Suppressor macrophage treated with lipopolysaccharide for 4 hours (primary cell): Measurements from ENCODE around the gene DBN1.

ENCODE experiments used
- DNase-seq: peaks from one replicate; pipeline ENCODE4 v3.0.0-alpha.2; 2020

DBN1 gene

GRCh38 chr5:177472460-177473442 is 683 bp downstream of the DBN1 start:
- no peak for DNase-seq

GRCh38 chr5:177471610-177472356 is 1.7 kb downstream of the DBN1 start:
- DNase-seq = no peak

GRCh38 chr5:177470759-177471536 is 2.5 kb downstream of the DBN1 start:
- DNase-seq = no peak

GRCh38 chr5:177469750-177470525 is 3.5 kb downstream of the DBN1 start:
- DNase-seq = no peak

DNA sequence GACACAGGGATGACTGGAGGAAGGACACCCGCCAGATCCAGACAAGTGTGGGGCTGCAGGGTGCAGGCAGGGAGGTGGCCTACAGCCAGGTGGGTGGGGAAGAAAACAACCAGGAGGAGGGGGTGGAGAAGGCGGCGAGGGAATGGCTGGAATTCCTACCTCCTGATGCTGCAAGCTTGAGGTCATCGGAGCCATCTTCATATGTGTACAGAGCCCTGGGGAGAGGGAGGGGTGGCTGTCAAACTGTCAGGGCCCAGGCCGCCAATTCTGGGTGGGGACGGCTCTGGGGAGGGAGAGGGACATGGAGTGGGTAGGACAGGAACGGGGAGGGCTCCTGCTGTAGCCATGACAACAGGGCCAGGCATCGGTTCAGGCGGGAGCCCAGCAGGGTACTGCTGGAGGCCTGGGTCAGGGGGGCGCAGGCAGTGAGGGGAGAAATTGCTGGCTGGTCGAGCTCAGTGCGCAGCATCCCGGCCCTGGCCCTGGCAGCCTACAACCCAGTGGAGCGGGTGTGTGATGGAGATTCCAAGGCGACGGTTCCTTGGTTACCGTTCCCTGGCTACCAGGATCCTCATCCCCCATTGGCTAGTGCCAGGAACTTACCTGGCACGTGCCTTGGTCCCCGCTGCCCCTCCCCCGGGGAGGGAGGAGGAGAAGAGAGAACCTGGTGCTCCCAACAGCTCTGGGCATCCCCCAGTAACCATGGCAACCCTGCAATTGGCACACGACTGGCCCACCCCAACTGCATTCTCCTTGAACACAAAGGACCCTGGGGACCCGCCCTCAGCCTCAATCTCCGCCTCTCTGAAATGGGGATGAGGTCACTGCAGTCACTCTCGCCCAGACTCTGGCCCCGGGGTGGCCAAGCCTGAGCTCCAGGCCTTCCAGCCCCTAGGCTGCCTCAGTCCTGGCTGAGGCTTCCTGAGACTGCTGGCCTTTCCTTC is 4.5 kb downstream of the DBN1 start:
- no peak for DNase-seq

DNA sequence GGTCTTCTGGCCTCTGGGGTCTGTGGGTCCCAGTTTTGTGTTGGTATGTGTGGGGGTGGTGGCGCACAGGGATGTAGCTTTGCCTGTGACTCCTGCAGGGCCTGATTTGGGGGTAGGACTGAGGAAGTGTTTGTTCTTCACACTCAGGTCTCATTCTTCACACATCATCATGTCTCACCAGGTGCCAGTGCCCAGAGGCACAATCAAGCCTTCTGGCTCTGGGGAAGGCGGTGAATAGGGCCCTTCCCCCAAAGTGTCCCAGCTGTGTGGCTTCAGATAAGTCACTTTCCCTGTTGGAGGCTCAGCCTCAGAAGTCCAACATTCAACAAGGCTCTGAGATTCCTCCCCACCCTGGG is 5.1 kb downstream of the DBN1 start:
- no peak for DNase-seq

DNA sequence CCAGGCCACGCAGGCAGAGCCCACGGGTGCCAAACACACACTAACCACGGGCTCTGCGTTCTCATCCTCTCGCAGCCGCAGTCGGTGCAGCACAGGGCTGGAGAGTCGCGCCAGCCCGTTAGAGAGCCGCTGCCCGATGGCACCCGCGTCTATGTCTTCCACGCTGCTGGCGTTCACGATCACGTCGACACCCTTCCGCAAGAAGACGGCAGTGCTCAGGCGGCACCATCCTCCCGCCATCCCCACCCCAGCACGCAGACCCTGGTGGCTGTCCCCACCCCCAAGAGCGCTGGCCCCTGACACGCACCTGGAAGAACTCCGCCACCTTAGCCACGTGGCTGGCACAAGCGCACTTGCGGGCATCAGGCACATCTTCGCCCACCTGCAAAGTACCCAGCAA is 6.0 kb downstream of the DBN1 start:
- DNase-seq = no peak

- DNase-seq = no peak
Observed at GRCh38 chr5:177466861-177467260, 6.6 kb downstream of the DBN1 start.

DNA sequence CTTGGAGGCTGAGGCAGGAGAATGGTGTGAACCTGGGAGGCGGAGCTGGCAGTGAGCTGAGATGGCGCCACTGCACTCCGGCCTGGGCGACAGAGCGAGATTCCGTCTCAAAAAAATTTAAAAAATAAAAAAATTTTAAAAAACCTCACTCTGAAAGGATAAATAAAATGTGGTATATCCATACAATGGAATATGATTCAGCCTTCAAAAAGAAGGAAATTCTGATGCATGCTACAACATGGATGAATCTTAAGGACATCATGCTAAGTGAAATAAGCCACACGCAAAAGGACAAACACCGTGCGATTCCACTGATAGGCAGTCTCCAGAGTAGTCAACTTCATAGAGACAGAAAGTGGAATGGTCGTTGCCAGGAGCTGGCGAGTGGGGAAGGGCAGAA is 8.4 kb downstream of the DBN1 start:
- DNase-seq = no peak

DNA sequence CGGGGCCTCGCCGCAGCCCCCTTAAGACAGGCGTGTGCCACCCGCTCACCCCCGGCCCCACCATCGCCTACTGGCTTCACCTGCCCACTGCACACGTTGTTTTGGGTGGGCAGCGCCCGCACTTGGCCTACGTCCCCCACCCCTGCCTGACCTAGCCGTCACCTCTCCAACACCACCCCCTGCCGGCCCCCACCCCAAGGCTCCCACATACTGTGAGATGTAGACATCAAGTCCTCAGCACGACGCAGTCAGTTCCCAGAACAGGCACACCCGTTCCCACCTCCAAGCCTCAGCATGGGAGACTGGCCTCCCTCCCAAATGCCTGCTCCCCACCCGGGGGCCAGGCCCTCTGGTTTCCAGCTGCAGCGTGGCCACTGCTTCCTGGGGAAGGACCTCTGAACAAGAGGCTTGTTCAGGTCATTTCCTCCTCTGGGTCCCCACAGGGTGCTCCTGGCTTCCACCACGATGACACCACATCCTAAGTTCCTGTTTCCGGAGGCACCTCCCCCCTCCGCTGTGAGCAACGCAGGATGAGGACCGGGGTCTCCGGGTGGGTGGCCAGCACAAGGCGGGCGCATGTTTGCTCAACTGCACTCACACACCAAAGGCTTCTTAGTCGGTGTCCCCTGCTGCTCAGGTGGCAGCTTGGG is 11.3 kb downstream of the DBN1 start:
- peak; percentile 71 for DNase-seq

GRCh38 chr5:177459819-177460628 is 13.4 kb downstream of the DBN1 start:
- no peak for DNase-seq

DNA sequence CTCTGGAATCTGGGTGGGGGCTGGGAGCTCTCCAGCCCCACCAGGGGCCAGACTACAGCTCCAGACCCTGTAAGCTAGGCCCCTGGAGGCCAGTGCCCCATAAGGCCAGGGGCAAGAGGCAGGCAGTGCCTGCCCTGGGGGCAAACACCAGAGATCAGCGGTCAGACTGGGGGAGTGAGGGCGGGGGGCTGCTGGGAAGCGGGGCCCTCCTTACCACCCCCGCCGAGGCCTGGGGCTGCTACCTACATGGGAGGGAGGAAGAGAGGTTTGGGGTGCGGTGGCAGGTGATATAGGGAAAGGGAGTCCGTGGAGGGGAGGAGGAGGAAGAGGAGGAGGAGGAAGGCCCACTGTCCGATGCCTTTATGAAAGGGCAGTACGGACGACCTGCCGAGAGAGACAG is 14.1 kb downstream of the DBN1 start:
- no peak for DNase-seq

DNA sequence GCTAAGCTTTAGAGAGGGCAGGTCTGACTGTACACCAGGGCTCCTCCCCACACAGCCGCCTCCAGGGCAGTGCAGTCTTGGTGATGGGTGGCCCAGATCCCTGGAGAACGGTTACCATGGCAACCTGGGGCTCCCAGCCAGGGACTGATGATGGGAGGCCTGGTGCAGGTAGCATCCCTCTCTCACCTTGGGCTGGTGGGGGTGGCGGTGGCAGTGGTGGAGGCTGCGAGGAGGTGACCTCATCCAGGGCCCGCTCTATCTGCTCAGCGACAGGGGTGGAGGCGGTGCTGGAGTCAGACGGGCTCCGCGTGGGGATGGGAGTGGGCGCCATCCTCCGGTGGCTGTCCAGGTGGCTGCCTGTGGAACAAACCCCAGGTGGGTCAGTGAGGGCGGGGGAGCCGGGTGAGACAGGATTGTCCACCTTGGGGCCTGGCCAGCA is 14.5 kb downstream of the DBN1 start:
- DNase-seq = no peak

DNA sequence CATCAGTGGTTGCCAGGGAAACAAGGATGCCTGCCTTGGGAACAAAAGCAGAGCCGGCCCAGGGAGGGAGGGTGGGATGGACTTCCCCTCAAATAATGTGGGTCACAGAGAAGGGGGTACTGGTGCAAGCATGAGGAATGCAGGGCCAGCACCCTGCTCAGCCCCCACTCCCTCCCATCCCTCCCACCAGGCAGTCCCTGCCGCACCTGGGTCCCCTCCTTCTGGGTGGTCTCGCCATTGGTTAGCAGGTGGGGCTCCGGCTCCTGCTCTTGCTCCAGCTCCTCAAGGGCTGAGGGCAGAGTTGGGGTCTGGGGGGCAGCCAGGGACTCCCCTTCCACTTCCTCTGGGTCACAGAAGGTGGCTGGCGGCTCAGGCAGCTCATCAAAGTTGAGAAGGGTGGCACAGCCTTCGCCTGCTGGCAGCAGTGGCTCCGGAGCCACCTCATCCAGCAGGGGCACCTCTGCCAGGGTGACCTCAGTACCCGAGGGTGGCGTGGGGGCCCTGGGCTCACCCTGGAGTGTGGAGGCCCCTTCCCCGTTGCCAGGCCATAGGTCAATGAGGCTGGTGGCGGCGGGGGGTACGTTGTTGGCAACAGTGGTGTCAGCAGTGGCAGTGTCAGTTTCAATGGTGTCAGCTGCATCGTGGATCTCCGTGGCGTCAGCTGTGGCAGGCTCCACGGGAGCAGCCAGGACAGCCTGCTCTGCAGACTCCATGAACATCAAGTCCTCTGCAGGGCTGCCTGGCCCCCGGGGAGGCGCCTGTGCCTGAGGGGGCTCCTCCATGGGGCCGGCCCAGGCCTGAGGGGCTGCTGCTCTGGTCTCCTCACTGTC is 15.4 kb downstream of the DBN1 start:
- DNase-seq = no peak

DNA sequence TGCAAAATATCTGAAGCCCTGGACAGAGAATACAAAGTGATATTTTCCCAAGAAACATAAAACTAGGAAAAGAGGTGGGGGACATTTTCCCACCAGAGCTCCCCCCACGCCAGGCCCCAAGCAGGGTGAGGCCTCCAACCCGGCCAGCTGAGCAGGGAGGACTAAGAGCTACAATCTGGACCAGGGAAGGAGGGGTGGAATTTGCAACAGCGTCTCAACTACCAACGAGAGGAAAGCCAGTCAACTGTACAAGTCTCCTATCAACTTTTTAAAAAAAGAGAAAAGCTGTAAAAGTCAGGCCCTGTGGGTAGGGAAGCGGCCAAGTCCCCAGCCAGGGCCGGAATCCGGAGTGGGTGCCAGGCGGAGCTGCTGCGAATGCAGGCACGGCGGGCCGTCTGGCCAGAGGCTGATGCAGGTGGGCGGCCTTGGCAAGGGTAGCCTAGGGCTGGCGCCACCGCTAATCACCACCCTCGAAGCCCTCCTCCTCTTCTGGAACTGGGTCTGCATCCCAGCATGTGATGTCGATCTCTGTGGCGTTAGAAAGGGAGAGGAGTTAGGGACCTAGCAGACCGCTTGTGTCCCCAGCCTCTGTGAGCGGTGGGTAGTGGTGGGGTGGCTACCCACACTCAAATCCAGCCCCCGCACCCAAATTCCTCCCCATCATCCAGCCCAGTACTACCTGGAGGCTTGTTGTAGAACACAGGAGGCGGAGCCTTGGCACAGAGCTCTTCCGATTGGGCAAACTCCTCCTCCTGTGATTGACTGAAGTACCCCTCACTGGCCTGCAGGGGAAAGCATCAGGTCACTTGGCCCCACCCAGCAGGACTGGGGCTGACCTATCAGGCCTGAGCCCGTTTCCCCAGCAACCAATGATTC is 16.2 kb downstream of the DBN1 start:
- peak; percentile 93 for DNase-seq

DNA sequence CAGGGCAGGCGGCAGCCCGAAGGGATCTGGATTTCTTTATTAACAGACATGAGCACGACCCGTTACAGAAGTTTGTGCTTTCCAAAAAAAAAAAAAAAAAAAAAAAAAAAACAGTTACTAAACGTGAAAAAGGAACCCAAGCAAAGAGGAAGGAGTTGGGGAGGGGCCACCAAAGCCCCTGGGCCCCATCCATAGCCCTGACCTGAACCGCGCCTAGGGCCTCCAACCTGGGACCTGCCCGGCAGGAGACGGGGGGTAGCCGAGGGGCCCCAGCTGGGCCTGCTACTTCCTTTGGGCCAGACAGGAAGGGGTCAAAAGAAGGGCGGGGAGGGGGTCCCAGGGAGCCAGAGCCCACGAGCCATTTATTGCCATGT is 16.9 kb downstream of the DBN1 start:
- DNase-seq = no peak

DNA sequence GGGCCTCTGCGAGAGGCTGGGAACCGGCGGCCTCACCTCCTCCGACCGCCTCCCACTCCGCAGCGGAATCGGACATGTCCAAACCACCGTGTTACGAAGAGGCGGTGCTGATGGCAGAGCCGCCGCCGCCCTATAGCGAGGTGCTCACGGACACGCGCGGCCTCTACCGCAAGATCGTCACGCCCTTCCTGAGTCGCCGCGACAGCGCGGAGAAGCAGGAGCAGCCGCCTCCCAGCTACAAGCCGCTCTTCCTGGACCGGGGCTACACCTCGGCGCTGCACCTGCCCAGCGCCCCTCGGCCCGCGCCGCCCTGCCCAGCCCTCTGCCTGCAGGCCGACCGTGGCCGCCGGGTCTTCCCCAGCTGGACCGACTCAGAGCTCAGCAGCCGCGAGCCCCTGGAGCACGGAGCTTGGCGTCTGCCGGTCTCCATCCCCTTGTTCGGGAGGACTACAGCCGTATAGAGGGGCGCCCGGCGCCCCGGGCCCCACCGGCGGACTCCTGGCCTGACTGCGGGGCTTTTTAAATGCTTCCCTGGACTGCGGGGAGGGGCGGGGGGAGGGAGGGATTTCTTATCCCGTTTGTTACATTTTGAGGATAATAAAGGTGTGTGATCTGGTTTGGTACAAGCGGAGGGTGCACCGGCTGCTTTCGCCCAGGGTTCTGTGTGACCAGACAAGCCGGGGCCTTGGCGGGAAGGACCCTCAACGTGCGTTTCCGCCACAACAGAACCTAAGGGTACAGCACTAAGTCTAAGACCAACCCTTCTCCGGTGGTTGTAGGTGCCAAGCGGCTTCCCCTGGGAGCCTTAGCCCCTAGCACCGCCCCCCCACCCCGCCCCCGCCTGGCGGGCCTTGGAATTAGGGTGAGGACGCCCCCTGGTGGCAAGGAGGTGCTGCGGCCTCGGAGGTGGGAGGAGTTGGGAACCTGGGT is 17.5 kb downstream of the DBN1 start:
- DNase-seq = peak; percentile 93
